HG02763 (cell line): ENCODE measurements around the gene TTC32.

Source experiments
- ATAC-seq: cut with Tn5 transposase; IDR thresholded peaks from one replicate; pipeline ENCODE4 v1.9.1; 2021; ENCODE audit warnings: mild to moderate bottlenecking, moderate library complexity; ENCODE audit not compliant: unreplicated experiment

The TTC32 gene

DNA sequence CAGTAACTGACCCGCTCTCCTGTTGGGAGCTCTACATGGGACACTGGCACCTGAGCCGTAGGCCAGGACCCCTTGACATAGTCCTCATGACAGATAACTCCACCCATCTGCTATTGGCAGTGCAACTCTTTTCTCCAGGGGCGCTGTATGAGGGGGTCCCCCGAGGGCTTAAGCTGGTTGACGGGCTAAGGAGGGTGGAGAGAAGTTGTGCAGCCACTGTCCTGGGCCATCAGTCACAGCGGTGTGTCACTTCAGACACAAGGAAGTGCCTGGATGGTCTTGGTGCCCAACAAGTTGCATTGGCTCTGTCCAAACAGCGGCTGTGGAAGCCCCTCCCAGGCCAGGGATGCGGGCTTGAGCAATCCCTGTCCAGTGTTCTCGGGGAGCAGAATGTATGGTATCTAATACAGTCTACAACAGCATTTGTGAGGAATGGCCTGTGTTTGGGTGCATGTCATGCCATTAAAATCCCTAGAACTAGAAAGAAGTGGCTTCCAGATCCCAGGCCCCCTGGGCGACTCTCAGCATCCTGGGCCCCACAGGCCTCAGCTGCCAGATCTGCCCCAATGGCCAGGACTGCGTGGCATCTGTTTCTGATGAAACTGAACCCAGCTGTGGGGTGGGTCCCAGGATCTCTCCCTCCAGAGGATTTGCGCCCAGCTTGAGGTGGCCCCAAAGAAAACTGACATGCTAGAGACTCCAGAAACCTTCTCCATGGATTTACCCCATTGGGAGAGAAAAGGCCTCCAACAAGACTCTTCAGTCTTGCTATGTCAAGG, 23.3 kb downstream of the TTC32 start:
- ATAC-seq: no peak

GRCh38 chr2:19876751-19877150, 25.0 kb downstream of the TTC32 start:
- ATAC-seq: no peak

DNA sequence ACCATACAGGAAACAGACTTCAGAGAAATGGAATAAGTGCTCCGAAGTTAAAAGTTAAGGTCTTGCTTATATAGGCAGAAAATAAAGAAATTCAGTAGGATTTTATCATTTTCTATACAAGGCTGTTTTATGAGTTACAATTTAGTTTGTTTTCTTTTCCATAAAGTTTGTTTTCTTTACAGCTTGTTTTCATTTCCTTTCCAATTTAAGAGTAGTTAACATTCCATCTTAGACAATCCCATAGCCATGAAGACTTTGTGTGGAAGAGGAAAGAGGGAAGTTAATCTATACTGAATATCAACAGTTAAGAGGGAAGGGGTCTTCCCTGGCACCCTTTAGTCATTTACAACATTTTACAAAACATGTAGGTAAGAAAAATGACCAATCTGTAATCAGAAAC, 26.5 kb downstream of the TTC32 start:
- no peak for ATAC-seq

GRCh38 chr2:19874726-19875125, 27.1 kb downstream of the TTC32 start:
- ATAC-seq: no peak

DNA sequence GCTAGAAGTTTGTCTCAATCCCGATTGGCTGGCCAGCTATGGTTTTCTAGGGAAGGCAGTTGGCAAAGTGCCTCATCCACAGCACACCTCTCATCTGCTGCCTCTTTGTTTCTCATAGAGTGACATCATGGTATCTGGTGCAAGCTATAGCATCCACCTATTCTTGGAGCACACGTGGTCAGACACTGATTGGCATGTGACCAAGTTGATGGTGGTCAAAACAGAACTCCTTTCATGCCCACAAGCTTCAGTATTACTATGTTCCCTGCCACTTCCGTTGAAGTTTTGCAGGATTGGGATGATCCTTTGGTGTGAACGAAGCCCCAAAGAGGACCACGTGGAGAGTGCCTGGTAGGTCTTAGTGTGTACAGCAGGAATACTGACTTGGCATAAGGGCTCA, 28.8 kb downstream of the TTC32 start:
- no peak for ATAC-seq

- no peak for ATAC-seq
Measured at GRCh38 chr2:19872302-19872701, 29.5 kb downstream of the TTC32 start.

DNA sequence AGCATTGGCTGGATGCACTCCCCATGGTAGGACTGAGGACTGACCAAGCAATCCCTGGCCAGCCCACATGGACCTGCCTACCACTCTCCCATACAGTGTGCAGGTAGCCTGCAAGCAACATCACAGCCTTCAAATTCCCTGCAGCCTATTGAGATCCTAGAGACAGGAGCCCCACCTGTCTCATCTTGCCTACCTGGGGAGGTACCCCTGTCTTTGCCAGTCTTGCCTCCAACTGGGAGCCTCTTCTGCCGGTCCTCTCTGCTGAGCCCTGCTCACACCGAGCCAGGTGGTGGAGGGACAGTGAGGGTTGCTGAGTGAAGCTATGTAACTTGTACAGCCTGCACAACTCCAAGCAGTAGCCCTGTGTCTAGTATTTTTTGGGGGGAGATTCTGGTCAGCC, 29.9 kb downstream of the TTC32 start:
- ATAC-seq: no peak

- ATAC-seq: no peak
Measured at GRCh38 chr2:19870792-19871191, 31.0 kb downstream of the TTC32 start.

DNA sequence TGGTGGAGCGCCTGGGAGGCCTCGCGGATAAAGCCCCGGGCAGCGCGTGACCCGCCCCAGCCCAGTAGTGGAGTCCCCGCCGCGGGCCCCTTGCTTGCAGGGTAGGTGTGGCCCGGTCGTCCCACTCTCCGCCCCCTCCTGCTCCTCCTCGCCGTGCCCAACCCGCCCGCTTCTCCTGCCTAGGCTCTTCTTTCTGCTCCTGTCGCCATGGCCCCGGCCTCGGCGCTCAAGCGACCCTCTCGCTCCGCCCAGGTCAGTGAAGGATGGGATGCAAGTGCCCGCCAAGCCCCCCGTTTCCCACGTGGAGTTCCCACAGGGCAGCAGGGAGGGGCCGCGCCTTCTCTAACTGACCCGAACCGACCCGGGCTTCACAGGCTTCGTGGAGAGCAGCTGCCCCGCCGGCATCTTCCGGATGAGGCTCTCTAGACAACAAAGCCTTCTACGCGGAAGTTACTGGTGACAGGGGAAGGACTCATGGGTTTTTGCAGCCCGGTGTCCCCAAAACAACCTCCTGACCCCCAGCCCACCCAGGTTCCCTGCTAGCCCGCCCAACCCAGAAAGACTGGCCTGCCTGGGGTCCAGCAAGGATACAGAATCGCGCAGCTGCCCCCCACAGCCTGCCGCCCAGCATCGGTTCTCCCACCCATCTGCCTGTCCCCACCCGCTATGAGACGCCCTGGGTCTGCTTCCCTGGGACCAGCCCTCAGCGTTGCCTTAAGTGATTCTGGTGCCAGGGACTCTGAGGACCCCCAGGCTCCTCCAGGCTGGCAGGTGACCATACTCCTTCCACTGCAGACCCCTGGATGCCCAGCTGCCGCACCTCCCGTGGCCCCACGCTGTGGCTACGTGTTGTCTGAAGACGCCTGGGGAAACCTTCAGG, 32.8 kb downstream of the TTC32 start:
- ATAC-seq: peak; percentile 71

- ATAC-seq: no peak
Measured at GRCh38 chr2:19868224-19868623, 33.6 kb downstream of the TTC32 start.

DNA sequence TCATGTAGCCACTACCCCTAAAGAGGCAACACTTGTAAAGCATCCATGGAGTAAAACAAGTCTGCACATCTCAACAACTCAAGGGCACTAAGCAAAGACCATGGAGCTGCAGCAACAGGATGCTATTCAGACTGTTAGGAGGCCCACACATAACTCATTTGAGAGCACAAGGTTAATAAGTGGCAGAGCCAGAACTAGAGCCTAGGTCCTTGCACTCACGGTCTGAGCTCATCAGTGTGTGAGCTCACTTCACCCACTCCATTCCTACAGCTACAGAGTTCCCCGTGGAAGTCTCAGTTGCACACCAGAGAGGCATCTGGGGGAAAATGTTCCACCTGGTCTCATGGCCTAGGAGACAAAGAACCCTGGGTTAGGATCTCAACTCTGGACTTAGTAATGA, 35.0 kb downstream of the TTC32 start:
- peak; percentile 36 for ATAC-seq

DNA sequence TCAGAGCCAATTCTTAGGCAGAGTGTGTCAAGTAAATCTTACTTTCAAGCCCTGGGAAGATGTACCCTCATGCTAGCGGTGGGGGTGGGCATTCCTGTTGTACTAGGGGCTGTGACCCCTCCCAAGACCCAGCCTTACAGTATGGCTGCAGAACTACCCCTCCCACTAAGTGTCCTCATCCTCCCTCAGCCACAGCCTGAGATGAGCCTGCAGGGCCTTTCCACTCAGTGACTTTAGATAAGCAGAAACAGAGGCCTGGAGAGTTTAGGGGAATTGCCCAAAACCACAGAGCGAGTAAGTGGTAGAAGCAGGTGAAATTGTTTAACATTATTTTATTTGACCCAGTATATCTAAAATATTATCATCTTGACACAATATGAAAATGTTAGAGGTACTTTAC, 36.6 kb downstream of the TTC32 start:
- no peak for ATAC-seq

- ATAC-seq: no peak
Measured at GRCh38 chr2:19864381-19864780, 37.4 kb downstream of the TTC32 start.

- ATAC-seq: peak; percentile 52
Measured at GRCh38 chr2:19863303-19864041, 38.3 kb downstream of the TTC32 start.

- no peak for ATAC-seq
Measured at GRCh38 chr2:19861813-19862212, 40.0 kb downstream of the TTC32 start.

- ATAC-seq: no peak
Measured at GRCh38 chr2:19860022-19860421, 41.8 kb downstream of the TTC32 start.

GRCh38 chr2:19859565-19859964, 42.2 kb downstream of the TTC32 start:
- ATAC-seq: no peak

GRCh38 chr2:19857806-19858205, 44.0 kb downstream of the TTC32 start:
- ATAC-seq: no peak

- ATAC-seq: no peak
Measured at GRCh38 chr2:19857100-19857499, 44.7 kb downstream of the TTC32 start.

GRCh38 chr2:19855542-19856431, 46.0 kb downstream of the TTC32 start:
- no peak for ATAC-seq
